K562 (cell line): ENCODE results near the gene BST1.

Experiments
- CREB1 ChIP-seq, 2 experiments: sonication (generic) in 1 of 2; formaldehyde crosslinking in 1 of 2; IDR thresholded peaks; 2 replicates each; pipeline versions ENCODE4 v1.6.1 to v1.8.0; 2012 to 2022; ENCODE audit warnings: inconsistent platforms in 1 of 2, mild to moderate bottlenecking in 1 of 2, missing genetic modification reagents in 1 of 2, moderate library complexity in 1 of 2
- EZH2 ChIP-seq: IDR thresholded peaks from 2 replicates; pipeline ENCODE4 v1.6.1; 2012; ENCODE audit warnings: low read depth, mild to moderate bottlenecking, inconsistent platforms, low read length, borderline replicate concordance
- ZBTB1 ChIP-seq: sonication (generic); formaldehyde crosslinking; IDR thresholded peaks from 2 replicates; pipeline ENCODE4 v1.8.1; 2023; ENCODE audit warnings: missing genetic modification reagents, low read depth, mild to moderate bottlenecking, borderline replicate concordance
- ZNF274 ChIP-seq: IDR thresholded peaks from 2 replicates; pipeline ENCODE4 v1.6.1; 2011; ENCODE audit warnings: low read depth, mild to moderate bottlenecking, low read length, moderate library complexity, borderline replicate concordance
- ZNF785 ChIP-seq: fragments of 250-450 bp; sonication (Bioruptor Pico); IDR thresholded peaks from 2 replicates; pipeline ENCODE4 v1.4.0; 2020; ENCODE audit warnings: mild to moderate bottlenecking
- ZNF830 ChIP-seq: fragments of 250-450 bp; sonication (Bioruptor Pico); IDR thresholded peaks from 2 replicates; pipeline ENCODE4 v1.5.0; 2021; ENCODE audit warnings: mild to moderate bottlenecking
- TF ChIP-seq, protein P1 (sequence below): fragments of 250-450 bp; sonication (Bioruptor Pico); IDR thresholded peaks from 2 replicates; pipeline ENCODE4 v1.5.0; 2021; ENCODE audit warnings: mild to moderate bottlenecking, moderate library complexity
- TF ChIP-seq, protein P2 (sequence below): sonication (generic); formaldehyde crosslinking; IDR thresholded peaks from 2 replicates; pipeline ENCODE4 v1.8.0; 2022; ENCODE audit warnings: missing genetic modification reagents, mild to moderate bottlenecking, borderline replicate concordance

DNA sequence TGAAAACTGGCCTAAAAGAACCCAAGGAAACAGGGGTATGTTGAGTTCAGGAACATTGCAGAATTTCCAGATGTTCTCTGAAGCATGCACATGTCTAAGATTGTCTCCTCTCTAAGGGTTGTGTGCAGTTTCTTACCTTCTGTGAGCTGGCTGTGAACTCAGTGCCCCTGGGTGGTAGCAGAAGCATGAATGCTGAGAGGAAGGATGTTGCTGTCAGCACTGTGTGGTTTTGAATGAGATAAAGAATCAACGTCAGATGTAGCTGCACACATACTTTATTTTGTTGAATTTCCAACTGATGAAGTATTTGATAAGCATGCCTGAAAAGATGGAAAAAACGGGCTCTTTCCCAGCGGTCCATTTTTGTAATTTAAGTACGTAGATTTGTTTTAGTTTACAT is 51.5 kb downstream of the BST1 start:
- TF ChIP-seq ZNF274 (no peak), EZH2 (no peak), ZBTB1 (CRISPR knock-in tag) (no peak), ZNF785 (CRISPR knock-in tag) (no peak), ZNF830 (CRISPR knock-in tag) (no peak), CREB1 (IDR thresholded peaks at IDR 0.05) (no peak), CREB1 (CRISPR knock-in tag; IDR thresholded peaks at IDR 0.05) (no peak)
- TF ChIP-seq, protein P1, sequence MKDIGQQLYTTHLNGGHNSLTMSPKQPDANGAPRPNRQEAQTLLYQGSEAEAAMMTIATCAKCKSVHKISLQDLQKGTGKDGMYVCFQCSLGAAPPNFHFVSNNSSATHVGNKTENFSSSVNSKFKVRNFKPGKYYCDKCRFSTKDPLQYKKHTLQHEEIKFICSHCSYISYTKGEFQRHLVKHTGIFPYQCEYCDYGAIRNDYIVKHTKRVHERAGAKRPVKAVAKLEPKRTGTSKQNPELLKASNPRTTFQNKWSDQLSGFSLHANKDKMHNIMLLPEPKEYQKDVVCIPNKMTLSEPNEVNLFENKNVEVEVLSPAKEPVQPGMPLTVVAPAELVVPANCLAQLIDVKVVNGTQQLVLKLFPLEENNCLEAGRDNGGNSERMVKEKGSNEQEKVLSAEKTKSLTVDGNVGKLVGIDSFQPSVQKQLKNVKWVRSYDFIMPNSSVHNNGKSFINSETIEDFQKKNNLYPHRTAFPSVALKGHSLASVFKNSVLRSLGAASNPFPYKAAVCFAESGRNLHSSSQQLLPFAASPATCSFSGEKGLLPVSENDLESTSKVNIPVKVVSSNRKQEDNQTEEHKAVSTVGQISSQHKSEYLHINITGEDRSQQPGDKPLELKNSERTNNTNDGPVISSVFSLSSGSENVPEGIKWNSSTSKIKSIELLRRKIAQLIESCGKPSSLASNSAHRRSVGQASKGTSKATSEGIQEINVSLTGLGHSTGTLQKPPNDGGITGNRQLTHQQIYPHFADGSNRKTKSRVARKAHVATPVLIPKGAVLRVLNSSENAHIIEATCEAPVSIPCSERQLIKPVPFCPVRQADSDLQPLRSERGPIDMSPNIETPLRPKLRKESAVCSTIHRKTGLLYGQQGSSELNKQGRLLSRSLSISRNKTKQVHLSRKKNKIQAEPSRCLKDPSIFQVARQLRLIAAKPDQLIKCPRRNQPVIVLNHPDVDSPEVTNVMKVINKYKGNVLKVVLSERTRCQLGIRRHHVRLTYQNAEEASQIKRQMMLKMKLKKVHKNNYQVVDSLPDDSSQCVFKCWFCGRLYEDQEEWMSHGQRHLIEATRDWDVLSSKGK (CRISPR knock-in tag), result no peak
- TF ChIP-seq, protein P2, sequence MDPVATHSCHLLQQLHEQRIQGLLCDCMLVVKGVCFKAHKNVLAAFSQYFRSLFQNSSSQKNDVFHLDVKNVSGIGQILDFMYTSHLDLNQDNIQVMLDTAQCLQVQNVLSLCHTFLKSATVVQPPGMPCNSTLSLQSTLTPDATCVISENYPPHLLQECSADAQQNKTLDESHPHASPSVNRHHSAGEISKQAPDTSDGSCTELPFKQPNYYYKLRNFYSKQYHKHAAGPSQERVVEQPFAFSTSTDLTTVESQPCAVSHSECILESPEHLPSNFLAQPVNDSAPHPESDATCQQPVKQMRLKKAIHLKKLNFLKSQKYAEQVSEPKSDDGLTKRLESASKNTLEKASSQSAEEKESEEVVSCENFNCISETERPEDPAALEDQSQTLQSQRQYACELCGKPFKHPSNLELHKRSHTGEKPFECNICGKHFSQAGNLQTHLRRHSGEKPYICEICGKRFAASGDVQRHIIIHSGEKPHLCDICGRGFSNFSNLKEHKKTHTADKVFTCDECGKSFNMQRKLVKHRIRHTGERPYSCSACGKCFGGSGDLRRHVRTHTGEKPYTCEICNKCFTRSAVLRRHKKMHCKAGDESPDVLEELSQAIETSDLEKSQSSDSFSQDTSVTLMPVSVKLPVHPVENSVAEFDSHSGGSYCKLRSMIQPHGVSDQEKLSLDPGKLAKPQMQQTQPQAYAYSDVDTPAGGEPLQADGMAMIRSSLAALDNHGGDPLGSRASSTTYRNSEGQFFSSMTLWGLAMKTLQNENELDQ (CRISPR knock-in tag), result no peak
